AG10803 (cell line): ENCODE measurements around the gene RPTOR.

ENCODE experiments used
- DNase-seq: peaks from one replicate; pipeline ENCODE4 v3.0.0; 2010; ENCODE audit warnings: low read depth
- H3K4me3 ChIP-seq: 2 replicates; pipeline ENCODE4 v1.5.1; 2011; ENCODE audit warnings: mild to moderate bottlenecking, low read length, control low read depth
- TF ChIP-seq, protein P1 (sequence below): conservative IDR thresholded peaks from 2 replicates; pipeline ENCODE4 v1.5.1; 2011; ENCODE audit warnings: mild to moderate bottlenecking, low read length, control low read depth, inconsistent platforms

The RPTOR gene

GRCh38 chr17:80939151-80940145 is 394.8 kb downstream of the RPTOR start:
- TF ChIP-seq, protein P1, sequence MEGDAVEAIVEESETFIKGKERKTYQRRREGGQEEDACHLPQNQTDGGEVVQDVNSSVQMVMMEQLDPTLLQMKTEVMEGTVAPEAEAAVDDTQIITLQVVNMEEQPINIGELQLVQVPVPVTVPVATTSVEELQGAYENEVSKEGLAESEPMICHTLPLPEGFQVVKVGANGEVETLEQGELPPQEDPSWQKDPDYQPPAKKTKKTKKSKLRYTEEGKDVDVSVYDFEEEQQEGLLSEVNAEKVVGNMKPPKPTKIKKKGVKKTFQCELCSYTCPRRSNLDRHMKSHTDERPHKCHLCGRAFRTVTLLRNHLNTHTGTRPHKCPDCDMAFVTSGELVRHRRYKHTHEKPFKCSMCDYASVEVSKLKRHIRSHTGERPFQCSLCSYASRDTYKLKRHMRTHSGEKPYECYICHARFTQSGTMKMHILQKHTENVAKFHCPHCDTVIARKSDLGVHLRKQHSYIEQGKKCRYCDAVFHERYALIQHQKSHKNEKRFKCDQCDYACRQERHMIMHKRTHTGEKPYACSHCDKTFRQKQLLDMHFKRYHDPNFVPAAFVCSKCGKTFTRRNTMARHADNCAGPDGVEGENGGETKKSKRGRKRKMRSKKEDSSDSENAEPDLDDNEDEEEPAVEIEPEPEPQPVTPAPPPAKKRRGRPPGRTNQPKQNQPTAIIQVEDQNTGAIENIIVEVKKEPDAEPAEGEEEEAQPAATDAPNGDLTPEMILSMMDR = no peak
- DNase-seq = no peak
- no peak overlapping the region for H3K4me3 ChIP-seq

GRCh38 chr17:80940171-80941123 is 395.8 kb downstream of the RPTOR start:
- no peak overlapping the region for H3K4me3 ChIP-seq
- no peak for DNase-seq
- TF ChIP-seq, protein P1 = no peak

- H3K4me3 ChIP-seq = no peak overlapping the region
- no peak for DNase-seq
- TF ChIP-seq, protein P1 = no peak
Observed at GRCh38 chr17:80941171-80941570, 396.5 kb downstream of the RPTOR start.

GRCh38 chr17:80941743-80942422 is 397.2 kb downstream of the RPTOR start:
- no peak overlapping the region for H3K4me3 ChIP-seq
- TF ChIP-seq, protein P1 = 0 out of 2 replicates have a peak, but pooled peaks have one; percentile 10
- DNase-seq = peak; percentile 38

DNA sequence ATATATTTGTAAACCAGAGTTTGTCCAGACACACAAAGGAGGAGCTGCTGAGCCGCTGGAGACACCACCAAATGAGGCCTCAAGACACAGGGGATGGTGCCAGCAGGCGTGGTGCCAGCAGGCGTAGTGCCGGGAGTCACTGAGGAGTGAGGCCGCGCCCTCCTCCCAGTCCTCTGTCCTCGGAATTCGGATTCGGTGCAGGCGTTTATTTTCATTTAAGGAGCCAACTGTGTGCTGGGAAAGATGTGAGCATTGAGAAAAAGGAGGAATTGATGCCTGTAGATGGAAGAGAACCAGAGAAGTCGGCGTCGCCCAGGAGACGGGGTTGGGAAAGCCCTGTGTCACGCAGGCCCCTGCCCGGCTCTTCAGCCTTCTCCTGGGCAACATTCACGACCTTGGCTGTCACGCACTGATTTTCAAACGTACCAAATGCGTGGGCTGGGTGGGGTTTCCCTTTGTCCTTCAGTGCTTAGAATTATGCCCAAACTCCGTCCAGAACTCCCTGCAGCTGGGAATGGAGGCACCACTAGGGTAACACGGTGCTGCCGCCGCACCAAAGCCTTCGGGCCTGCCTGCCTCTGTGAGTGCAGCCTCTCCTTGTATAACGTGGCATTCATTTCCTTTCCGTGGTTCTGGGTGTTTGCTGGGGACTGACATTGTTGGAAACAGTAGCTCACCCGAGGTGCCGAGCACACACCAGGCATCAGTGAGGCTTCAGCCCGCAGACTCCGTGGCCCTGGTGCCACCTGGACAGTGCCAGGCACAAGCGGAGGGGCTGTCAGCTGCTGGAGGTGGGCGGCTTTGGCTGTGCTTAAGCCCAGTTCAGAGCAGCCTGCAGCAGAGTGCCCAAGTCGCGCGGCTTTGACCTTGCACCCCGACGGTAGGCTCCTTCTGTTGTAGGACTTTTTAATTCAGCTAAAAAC is 398.0 kb downstream of the RPTOR start:
- H3K4me3 ChIP-seq = no peak overlapping the region
- DNase-seq = peak; percentile 91
- TF ChIP-seq, protein P1 = peak; percentile 42
